Measurements from ENCODE around the gene RPL36.

RPL36 gene

GRCh38 chr19:5690125-5690954, at the start of gene RPL36:
TSS of gene RPL36 (plus strand) at chr19:5690295. CDS start at chr19:5690508, 213 bp downstream.
- DNase-seq, result peak; percentile 96

DNA sequence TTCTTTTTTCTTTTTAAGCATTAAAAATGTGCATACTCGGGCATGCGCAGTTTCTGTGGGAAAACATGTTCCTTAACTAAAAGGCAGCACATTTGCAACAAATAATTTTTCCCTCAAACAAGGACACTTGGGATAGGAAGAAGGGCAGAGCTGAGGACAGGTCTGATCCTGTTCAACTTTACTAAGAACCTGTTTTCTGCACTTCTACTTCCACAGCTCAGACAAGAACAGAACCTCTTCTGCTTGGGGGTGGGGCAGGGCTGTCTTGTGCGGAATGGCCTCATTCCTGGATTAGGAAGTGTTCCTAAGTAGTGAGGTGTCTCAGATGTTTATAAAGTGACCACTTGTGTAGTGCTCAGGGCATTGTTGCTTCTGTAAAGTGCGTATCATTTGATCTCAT, 48.9 kb upstream of the RPL36 start:
- DNase-seq, result no peak

- DNase-seq, result no peak
These were observed 47.9 kb upstream of the RPL36 start for GRCh38 chr19:5642204-5642603.

DNA sequence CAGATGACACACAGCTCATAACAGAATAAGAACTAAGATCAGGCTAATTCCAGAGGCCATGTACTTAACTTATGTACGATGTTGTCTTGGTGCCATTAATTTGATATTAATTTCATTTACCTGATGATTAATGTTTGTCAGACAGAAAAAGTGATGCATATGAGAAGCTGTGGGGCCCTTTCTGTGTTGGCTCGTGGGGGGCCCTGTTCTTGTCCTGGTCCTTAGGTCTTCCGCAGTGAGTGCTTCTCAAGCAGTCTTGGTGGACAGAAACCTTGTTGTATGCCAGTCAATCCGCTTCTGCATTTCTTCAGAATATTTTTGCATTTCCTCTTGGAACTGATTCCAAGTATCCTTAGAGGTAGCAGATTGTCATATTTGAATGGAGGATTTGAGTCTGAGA, 47.0 kb upstream of the RPL36 start:
- DNase-seq, result no peak

DNA sequence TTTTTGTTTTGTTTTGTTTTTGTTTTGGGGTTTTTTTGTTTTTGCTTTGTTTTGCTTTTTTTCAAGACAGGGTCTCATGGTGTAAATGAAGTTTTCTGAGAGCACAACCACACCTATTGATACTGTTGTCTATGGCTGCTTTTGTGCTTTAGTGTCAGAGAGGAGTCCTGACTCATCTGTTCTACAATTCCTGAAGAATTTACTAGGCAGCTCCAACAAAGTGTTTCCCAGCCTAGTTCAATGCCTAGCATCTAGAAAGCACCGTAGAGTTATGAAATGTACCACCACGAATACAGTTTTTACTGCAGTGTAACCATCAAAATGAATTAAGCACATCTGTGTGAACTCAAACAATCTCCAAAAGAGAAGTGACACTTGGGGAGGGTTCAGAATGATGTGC, 46.1 kb upstream of the RPL36 start:
- DNase-seq, result no peak

DNA sequence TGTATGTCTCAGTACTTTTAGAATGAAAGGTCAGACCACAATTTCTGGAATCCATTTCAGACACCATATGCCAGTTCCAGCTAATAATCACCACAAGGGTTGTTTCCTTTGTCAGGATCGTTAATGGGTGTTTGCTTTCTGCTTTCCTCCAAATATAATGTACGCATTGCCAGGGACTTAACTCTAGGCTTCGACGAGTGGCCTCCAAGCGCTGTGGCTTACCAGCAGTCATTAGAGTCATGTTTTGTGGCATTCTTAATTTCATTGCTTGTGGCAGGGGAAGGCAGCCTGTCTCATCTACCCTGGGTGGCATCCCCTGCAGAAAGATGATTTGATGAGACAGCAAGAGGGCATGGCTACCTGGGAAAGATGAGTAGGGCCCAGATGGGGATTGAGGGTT, 44.7 kb upstream of the RPL36 start:
- DNase-seq, result peak; percentile 51

- DNase-seq, result no peak
These were observed 43.4 kb upstream of the RPL36 start for GRCh38 chr19:5646703-5647102.

- no peak for DNase-seq
These were observed 41.6 kb upstream of the RPL36 start for GRCh38 chr19:5648464-5648863.

- no peak for DNase-seq
These were observed 38.7 kb upstream of the RPL36 start for GRCh38 chr19:5651361-5651760.

DNA sequence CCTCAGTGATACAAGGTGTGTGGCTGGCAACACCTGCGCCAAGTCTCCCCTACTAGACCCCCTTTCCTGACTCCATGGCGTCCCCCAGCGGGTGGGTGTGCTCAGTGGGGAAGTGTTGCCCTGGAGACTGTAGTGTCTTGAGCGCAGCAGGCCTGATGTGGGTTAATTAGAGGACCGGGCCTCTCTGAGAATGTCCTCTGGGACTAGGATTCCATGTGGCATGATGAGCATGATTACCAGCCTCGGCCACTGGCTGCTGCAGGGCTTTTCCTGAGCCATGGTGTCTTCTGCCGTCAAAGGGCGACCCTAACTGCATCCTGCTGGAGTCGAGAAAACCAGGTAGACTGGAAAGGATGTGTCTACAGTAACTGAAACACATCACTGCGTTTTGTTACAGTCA, 37.8 kb upstream of the RPL36 start:
- DNase-seq, result no peak

- no peak for DNase-seq
These were observed 35.2 kb upstream of the RPL36 start for GRCh38 chr19:5654931-5655330.

DNA sequence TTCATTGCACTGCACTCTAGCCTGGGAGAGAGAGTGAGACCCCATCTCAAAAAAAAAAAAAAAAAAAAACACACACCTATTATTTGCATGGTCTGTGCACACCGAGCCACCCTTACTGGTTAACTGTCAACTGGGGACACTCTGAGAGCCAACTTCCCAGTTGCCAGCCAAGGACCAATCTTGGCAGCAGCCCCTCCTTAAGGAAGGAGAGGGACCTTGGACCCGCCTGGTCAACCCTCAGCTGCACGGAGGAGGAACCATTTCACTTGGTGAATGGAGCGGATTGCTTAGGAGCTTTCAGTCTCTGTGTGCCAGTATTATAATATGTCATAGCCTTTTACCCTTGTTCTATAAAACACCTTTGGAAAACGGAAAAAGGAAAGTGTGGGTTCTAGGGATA, 34.7 kb upstream of the RPL36 start:
- DNase-seq, result no peak

DNA sequence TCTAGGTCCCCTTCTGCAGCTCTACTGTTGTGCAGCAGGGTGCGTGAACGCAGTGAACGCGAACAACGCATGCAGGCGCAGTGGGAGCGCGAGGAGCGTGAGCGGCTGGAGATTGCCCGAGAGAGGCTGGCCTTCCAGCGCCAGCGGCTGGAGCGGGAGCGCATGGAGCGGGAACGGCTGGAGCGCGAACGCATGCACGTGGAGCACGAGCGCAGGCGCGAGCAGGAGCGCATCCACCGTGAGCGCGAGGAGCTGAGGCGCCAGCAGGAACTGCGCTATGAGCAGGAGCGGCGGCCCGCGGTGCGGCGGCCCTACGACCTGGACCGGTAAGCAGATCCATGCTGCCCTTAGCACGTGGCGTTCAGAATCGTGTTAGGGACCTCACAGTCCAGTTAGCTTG, 28.6 kb upstream of the RPL36 start:
- no peak for DNase-seq

- no peak for DNase-seq
These were observed 26.2 kb upstream of the RPL36 start for GRCh38 chr19:5663904-5664303.

DNA sequence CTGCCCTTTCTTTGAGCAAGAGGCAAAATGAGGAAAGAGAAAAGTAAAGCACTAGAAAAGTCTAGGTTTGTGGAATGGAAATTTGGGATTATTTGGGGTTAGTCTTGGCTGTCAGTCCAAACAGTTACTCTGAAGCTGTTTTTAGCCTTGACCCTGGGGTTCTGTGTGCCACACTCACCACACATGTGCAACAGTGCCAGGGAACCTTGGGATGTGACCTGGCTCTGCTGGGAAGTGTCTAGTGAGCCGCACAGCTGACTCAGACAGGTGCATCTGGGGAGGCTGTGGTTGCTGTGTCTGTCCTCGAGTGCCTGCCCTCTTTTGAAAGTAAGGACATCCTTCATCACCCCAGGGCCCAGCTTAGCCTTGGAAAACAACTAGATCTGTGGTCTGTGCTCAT, 25.6 kb upstream of the RPL36 start:
- DNase-seq, result no peak

DNA sequence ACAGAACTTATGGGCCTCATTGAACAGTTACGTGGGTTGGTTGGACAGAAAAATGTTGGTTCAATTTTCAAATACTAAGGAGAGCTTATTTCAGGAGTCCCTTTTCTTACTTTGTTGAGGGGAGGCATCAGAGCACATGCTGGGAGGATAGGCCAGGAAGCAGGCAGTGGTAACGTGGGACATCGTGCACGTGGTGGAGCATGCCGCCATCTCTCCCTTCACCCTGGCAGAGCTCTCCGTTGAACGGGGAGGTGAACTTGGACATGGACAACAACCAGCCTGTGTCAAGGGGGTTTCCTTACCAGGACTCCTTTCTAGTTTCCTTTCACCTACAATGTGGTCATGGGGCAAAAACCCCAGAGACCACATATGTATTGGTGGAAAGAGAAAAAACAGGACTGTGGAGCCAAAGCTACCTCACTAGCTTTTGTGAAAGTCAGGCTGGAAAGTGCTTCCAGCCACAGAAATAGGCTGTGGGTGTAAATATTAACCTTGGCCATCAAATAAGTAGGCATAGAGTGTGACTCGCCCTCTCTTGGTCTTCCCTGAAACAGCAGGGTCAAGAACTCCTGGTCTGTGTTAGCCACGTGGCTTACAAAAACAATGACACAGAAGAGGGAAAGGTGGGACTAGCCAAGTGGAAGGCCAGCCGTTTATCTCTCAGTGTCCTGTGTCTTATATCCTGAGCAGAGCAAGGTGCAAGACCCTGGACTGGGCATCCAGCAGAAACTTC, 24.1 kb upstream of the RPL36 start:
- no peak for DNase-seq

DNA sequence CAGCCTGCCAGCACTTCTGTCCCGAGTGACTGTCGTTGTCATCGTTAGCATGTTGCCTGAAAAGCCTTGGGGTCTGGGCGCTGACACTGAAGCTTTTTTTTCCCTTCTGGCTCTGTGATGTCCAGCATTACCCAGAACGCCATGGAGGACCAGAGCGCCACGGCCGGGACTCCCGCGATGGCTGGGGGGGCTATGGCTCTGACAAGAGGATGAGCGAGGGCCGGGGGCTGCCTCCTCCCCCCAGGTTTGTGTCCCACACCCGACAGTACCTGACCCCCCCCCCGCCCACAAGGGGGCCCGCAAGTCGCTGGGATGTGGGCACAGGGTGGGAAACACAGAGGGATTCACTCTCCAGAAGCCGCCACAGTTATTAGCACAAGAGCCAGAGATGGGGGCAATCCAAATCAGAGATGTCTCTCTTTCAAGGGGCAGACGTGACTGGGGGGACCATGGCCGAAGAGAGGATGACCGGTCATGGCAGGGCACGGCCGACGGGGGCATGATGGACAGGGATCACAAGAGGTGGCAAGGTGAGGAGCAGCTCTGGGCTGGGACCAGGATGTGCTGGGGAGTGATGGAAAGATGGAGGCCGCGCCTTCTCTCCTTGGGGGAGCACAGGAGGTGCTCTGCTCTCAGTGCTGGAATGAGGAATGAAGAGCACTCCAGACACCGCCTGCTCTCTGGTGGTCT, 23.0 kb upstream of the RPL36 start:
- no peak for DNase-seq

DNA sequence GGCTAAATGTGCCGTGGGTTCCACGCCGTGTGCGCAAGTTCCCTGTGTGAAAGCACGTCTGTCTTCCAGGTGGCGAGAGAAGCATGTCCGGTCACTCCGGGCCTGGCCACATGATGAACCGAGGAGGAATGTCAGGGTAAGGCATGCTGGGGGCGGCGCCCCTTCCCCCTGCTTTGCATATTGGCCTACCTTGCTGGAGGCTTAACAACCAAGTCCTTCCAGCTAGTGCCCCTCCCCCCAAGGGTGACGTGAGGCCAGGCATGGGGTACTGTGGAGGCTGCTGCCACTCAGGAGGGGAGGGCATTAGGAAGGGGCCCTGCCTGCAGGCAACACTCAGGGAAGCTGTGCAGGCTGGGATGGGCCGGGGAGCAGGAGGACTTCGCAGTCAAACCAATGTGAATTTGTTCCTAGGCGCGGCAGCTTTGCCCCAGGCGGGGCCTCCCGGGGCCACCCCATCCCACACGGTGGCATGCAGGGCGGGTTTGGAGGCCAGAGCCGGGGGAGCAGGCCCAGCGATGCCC, 22.3 kb upstream of the RPL36 start:
- no peak for DNase-seq

DNA sequence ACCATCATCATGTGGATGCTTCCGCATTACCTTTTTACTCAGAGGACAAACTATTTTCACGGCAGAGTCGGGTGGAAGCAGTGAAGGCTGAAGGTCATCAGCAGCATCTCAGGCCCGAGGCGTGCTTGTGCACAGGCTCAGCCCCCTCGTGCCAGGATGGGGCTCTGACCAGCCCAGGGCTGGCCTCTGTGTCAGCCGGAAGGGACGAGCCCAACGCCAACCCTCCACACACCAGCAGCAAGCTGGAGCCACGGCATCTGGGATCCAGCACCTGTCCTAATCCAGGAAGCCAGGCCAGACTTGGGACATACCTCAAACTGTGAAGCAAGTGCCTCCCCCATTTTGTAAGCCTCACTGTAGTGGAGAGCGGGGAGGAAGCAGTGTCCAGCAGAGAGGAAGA, 20.9 kb upstream of the RPL36 start:
- no peak for DNase-seq

- DNase-seq, result no peak
These were observed 18.5 kb upstream of the RPL36 start for GRCh38 chr19:5671600-5671999.

DNA sequence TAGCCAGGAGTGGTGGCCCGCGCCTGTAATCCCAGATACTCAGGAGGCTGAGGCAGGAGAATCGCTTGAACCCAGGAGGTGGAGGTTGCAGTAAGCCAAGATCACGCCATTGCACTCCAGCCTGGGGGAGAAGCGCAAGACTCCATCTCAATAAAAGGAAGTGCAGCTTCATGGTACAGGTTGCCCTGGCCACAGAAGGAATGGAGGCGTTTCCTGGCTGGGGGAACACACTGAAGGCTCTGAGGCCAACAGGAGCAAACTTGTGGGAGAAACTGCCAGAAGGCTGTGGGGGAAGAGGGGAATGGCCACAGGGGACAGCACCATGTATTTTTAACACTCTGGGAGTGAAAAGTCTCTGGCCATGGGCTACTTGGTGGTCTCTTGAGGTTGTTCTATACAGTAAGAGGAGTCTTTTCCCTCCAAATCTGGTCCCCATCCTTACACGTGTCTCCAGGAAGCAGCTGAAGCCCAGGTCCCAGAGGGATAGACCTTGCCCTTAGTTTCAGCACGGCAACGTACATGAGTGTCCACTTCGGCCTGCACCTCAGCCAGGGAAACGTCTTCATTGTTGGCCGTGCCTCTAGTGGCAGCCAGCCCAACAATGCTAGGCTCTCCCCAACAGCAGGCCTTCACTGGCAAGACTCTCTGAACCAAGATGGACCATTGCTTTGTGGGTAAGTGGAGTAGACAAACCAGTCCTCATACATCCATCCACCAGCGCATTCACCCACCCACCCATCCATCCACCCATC, 17.2 kb upstream of the RPL36 start:
- DNase-seq, result no peak

DNA sequence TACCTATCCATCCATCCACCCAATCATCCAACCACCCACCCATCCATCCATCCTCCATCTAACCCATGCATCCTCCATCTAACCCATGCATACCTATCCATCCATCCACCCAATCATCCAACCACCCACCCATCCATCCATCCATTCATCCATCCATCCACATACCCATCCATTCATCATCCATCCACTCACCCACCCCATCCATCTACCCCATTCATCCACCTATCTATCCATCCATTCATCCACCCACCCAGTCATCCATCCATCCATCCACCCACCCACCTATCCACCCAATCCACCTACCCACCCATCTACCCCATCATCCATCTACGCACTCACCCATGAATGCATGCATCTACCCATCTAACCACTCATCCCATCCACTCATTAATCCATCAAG, 16.3 kb upstream of the RPL36 start:
- DNase-seq, result no peak

DNA sequence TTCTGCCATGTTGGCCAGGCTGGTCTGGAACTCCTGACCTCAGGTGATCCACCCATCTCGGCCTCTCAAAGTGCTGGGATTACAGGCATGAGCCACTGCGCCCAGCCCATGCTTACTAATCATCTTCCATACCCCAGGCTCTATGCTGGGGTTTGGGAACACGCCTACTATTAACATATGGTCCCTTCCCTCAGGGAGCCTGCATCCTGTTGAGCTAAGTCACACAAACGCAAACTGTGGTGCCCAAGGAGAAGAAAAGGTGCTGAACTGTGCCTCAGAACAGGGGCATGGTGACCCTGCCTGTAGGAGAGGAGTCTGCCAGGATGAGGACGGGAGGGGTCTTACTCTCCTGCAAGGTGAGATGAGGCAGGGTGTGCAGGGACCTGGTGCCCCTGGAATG, 15.4 kb upstream of the RPL36 start:
- DNase-seq, result no peak
